ENCODE results near the gene CD47.

Gene CD47

GRCh38 chr3:108006881-108007331, 83.9 kb downstream of the CD47 start:
- DNase-seq (ENCODE audit: insufficient read length) = no peak
- TF ChIP-seq TAF1 (IDR thresholded peaks at IDR 0.05; ENCODE audit: borderline replicate concordance, low read depth, low read length) (no peak), POLR2A (IDR thresholded peaks at IDR 0.05; ENCODE audit: low read depth, low read length) (no peak), POLR2AphosphoS5 (IDR thresholded peaks at IDR 0.05; ENCODE audit: low read depth, low read length) (no peak)
- no peak for FAIRE-seq

- DNase-seq (ENCODE audit: insufficient read length) (no peak), FAIRE-seq (peak; percentile 53)
- TF ChIP-seq POLR2AphosphoS5 (IDR thresholded peaks at IDR 0.05; ENCODE audit: low read depth, low read length) (no peak), POLR2A (IDR thresholded peaks at IDR 0.05; ENCODE audit: low read depth, low read length) (no peak), TAF1 (IDR thresholded peaks at IDR 0.05; ENCODE audit: borderline replicate concordance, low read depth, low read length) (no peak)
Observed at GRCh38 chr3:108006077-108006771, 84.6 kb downstream of the CD47 start.

GRCh38 chr3:108004647-108005046, 86.2 kb downstream of the CD47 start:
- TF ChIP-seq TAF1 (IDR thresholded peaks at IDR 0.05; ENCODE audit: borderline replicate concordance, low read depth, low read length) = no peak
- no peak for TF ChIP-seq POLR2AphosphoS5 (IDR thresholded peaks at IDR 0.05; ENCODE audit: low read depth, low read length)
- TF ChIP-seq POLR2A (IDR thresholded peaks at IDR 0.05; ENCODE audit: low read depth, low read length) = no peak
- FAIRE-seq (no peak), DNase-seq (ENCODE audit: insufficient read length) (no peak)

GRCh38 chr3:108001457-108001856, 89.4 kb downstream of the CD47 start:
- no peak for FAIRE-seq
- DNase-seq (ENCODE audit: insufficient read length) = no peak
- no peak for TF ChIP-seq POLR2A (IDR thresholded peaks at IDR 0.05; ENCODE audit: low read depth, low read length)
- TF ChIP-seq POLR2AphosphoS5 (IDR thresholded peaks at IDR 0.05; ENCODE audit: low read depth, low read length) = no peak
- TF ChIP-seq TAF1 (IDR thresholded peaks at IDR 0.05; ENCODE audit: borderline replicate concordance, low read depth, low read length) = no peak

DNA sequence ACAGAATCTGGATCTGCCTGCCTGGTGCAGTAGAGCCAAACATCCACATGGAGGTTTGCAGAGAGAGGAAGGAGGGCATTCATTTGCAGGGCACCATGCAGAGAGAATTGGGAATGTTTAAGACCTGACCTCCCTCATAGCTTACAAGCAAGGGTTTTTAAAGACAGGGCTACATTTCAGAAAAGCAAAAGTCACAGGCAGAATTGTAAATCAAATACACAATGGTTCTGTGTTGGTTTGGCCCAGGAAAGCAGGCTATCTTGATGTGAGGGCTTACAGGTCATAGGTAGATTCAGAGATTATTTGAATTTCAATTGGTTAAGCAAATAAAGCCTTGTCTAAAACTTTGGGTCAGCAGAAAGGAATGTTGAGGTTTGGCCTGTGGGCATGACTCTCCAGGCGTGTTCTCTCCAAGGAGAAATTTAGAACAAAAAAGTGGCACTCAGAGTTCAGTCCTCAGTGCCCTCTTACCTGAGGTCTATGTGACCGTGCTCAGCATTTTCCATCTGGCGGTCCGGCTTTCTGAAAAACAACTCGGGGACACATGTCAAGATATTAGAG, 91.5 kb downstream of the CD47 start:
- TF ChIP-seq TAF1 (IDR thresholded peaks at IDR 0.05; ENCODE audit: borderline replicate concordance, low read depth, low read length) (no peak), POLR2AphosphoS5 (IDR thresholded peaks at IDR 0.05; ENCODE audit: low read depth, low read length) (no peak), POLR2A (IDR thresholded peaks at IDR 0.05; ENCODE audit: low read depth, low read length) (no peak)
- no peak for DNase-seq (ENCODE audit: insufficient read length)
- FAIRE-seq = no peak

DNA sequence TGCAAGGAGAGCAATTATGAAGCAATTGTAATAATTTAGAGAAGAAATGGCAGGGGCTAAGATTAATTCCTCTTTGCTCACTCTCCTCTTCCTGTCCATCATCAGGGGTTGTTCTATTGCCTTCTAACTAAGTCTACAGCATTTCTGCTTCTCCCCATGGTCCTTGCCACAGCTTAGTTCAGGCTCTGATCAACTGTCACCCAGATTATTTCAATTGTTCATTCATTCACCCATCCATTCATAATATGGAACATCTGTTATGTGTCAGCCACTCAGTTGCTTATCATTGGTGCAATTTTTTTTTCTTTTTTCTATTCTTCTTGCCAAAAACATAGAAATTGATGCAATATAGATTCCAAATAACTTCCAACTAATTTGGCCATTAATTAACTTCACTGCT, 93.2 kb downstream of the CD47 start:
- no peak for FAIRE-seq
- TF ChIP-seq POLR2AphosphoS5 (IDR thresholded peaks at IDR 0.05; ENCODE audit: low read depth, low read length) (no peak), POLR2A (IDR thresholded peaks at IDR 0.05; ENCODE audit: low read depth, low read length) (no peak), TAF1 (IDR thresholded peaks at IDR 0.05; ENCODE audit: borderline replicate concordance, low read depth, low read length) (no peak)
- DNase-seq (ENCODE audit: insufficient read length) = no peak

DNA sequence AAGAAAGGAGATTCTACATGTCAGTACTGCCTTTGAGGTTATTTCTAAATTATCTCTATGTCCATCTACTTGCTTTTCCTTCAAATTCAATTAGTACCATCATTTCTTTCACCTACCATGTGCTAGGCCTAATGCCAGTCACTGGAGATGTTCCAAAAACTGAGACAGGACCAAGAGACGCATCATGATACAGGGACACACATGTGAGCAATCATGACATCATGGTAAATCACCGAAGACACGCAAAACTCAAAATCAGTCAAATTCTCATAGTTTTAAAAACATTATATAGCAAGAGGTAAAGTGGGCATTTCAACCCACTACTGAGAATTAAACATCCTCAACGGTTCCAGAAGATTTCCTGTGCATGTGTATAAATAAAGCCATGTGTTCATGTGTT, 95.0 kb downstream of the CD47 start:
- no peak for FAIRE-seq
- no peak for TF ChIP-seq POLR2A (IDR thresholded peaks at IDR 0.05; ENCODE audit: low read depth, low read length)
- TF ChIP-seq POLR2AphosphoS5 (IDR thresholded peaks at IDR 0.05; ENCODE audit: low read depth, low read length) = no peak
- no peak for TF ChIP-seq TAF1 (IDR thresholded peaks at IDR 0.05; ENCODE audit: borderline replicate concordance, low read depth, low read length)
- no peak for DNase-seq (ENCODE audit: insufficient read length)

GRCh38 chr3:107994956-107995715, 95.7 kb downstream of the CD47 start:
- no peak for FAIRE-seq
- no peak for TF ChIP-seq TAF1 (IDR thresholded peaks at IDR 0.05; ENCODE audit: borderline replicate concordance, low read depth, low read length)
- no peak for TF ChIP-seq POLR2AphosphoS5 (IDR thresholded peaks at IDR 0.05; ENCODE audit: low read depth, low read length)
- TF ChIP-seq POLR2A (IDR thresholded peaks at IDR 0.05; ENCODE audit: low read depth, low read length) = no peak
- no peak for DNase-seq (ENCODE audit: insufficient read length)

DNA sequence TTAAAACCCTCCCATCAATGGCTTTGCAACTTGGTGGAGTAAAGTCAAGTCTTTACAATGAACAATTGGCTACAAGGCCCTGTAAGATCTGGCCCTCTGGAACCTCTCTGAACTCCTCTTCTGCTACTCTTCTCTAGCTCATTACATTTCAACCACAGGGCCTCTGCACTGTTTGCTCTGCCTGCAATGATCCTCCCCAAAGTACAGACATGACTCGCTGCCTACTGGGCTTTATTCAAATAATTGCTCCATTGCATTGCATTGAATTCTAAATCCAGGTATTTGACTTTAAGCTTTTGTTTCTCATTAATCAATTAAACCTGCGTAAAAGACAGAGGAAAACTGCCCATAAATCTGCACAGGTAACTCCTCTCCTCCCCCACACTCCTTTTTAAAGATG, 96.7 kb downstream of the CD47 start:
- no peak for TF ChIP-seq POLR2AphosphoS5 (IDR thresholded peaks at IDR 0.05; ENCODE audit: low read depth, low read length)
- TF ChIP-seq POLR2A (IDR thresholded peaks at IDR 0.05; ENCODE audit: low read depth, low read length) = no peak
- TF ChIP-seq TAF1 (IDR thresholded peaks at IDR 0.05; ENCODE audit: borderline replicate concordance, low read depth, low read length) = no peak
- DNase-seq (ENCODE audit: insufficient read length) (no peak), FAIRE-seq (no peak)

- DNase-seq (ENCODE audit: insufficient read length) (no peak), FAIRE-seq (no peak)
- TF ChIP-seq POLR2A (IDR thresholded peaks at IDR 0.05; ENCODE audit: low read depth, low read length) (no peak), POLR2AphosphoS5 (IDR thresholded peaks at IDR 0.05; ENCODE audit: low read depth, low read length) (no peak), TAF1 (IDR thresholded peaks at IDR 0.05; ENCODE audit: borderline replicate concordance, low read depth, low read length) (no peak)
Observed at GRCh38 chr3:107993771-107994170, 97.1 kb downstream of the CD47 start.

All from GM12892 (cell line).